ENCODE measurements around the gene REC8.

REC8 gene

DNA sequence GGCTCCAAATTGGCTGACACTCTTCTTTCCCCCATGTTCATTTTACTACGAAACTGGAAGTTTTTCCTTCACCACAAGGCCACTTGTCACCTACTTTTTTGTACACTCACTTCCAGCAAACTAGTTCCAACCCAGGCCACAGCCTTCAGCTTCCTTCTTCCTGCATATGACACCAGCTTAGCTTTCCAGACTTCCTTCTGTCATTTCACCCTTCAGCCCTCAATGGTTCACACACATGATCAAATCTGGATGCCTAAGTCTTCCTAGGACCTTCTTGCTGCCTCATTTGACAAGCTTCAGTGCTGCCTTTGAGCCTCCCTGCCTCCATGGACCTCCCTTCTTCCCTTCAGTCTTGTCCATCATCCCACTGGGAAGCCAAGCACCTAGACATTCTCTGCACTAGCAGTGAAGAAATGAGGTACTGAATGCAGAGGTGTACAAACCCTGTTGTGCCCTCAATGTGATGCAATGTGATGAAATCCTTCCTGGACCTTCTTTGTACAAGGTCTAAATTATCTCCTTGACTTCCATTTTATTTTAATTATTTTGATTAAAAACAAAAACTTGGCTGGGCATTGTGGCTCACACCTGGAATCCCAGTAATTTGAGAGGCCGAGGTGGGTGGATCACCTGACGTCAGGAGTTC, 4.3 kb upstream of the REC8 start:
- TF ChIP-seq, protein P1, sequence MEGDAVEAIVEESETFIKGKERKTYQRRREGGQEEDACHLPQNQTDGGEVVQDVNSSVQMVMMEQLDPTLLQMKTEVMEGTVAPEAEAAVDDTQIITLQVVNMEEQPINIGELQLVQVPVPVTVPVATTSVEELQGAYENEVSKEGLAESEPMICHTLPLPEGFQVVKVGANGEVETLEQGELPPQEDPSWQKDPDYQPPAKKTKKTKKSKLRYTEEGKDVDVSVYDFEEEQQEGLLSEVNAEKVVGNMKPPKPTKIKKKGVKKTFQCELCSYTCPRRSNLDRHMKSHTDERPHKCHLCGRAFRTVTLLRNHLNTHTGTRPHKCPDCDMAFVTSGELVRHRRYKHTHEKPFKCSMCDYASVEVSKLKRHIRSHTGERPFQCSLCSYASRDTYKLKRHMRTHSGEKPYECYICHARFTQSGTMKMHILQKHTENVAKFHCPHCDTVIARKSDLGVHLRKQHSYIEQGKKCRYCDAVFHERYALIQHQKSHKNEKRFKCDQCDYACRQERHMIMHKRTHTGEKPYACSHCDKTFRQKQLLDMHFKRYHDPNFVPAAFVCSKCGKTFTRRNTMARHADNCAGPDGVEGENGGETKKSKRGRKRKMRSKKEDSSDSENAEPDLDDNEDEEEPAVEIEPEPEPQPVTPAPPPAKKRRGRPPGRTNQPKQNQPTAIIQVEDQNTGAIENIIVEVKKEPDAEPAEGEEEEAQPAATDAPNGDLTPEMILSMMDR (IDR thresholded peaks at IDR 0.05; ENCODE audit: extremely low read depth, insufficient read depth, missing control alignments): no peak

DNA sequence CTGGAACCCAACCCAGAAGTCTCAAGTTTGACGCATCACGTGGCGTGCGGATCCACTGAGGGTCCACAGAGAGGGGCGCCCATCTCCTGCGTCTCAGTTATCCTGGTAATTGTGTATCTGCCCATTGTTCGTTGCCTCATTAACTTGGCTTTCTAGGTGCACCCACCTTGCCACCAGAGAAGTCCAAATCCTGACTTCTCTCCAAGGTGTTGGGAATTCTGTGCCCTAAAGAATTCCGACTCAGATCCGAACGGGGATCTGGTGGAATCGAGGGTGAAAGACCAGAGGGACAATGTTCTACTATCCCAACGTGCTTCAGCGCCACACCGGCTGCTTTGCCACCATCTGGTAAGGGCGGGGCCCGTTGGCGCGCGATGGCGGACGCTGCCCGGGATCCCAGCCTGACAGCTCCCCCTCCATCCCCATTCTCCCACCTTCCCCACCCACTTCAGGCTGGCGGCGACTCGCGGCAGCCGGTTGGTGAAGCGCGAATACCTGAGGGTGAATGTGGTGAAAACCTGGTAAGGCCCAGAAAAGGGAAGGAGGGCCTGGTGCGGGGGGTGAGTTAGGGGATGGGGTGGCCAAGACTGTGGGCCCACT, 481 bp downstream of the REC8 start:
- no peak for DNase-seq (ENCODE audit: low spot score)
- TF ChIP-seq, protein P1 (IDR thresholded peaks at IDR 0.05; ENCODE audit: extremely low read depth, insufficient read depth, missing control alignments): no peak
- in situ Hi-C loops (cut with MboI; ENCODE audit: low pct_unique_long_range_greater_than_20kb, low sequenced_read_pairs, unreplicated experiment): no loop called here

More for the DNA sequence above, 4.3 kb upstream of the REC8 start:
- in situ Hi-C loops (cut with MboI; ENCODE audit: low pct_unique_long_range_greater_than_20kb, low sequenced_read_pairs, unreplicated experiment): no loop called here
- no peak for DNase-seq (ENCODE audit: low spot score)

DNA sequence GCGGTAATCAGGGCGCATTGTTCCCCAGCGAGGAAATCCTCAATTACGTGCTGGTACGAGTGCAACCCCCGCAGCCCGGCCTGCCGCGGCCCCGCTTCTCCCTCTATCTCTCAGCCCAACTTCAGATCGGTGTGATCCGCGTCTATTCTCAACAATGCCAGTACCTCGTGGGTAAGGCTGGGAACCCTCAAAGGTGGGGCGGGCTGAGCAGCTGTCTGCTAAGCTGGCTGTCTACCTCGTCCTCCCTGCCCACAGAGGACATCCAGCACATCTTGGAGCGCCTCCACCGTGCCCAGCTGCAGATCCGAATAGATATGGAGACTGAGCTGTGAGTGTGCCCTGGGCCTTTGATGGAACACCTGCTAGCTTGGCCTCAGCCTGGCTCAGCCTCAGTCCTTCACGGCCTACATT, 996 bp downstream of the REC8 start:
- in situ Hi-C loops (cut with MboI; ENCODE audit: low pct_unique_long_range_greater_than_20kb, low sequenced_read_pairs, unreplicated experiment): no loop called here
- no peak for DNase-seq (ENCODE audit: low spot score)
- TF ChIP-seq, protein P1 (IDR thresholded peaks at IDR 0.05; ENCODE audit: extremely low read depth, insufficient read depth, missing control alignments): no peak

DNA sequence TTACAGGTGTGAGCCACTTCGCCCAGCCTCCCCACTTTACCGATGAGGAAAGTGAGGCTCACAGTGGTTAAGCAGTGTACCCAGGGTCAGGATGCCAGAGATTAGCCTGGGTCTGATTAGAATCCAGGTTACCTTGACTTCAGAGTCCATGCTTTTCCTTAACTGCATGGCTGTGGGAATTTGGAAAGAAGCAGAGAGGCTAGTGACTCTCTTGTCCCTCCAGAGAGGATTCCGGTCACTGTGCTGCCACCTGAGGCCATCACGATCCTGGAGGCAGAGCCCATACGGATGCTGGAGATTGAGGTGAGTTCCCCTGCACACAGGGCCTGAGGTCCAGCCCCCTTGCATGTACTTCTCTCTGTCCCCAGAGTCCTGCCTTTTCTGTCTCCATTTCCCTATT, 4.7 kb downstream of the REC8 start:
- TF ChIP-seq, protein P1 (IDR thresholded peaks at IDR 0.05; ENCODE audit: extremely low read depth, insufficient read depth, missing control alignments): no peak
- DNase-seq (ENCODE audit: low spot score): no peak
- in situ Hi-C loops (cut with MboI; ENCODE audit: low pct_unique_long_range_greater_than_20kb, low sequenced_read_pairs, unreplicated experiment): no loop called here

DNA sequence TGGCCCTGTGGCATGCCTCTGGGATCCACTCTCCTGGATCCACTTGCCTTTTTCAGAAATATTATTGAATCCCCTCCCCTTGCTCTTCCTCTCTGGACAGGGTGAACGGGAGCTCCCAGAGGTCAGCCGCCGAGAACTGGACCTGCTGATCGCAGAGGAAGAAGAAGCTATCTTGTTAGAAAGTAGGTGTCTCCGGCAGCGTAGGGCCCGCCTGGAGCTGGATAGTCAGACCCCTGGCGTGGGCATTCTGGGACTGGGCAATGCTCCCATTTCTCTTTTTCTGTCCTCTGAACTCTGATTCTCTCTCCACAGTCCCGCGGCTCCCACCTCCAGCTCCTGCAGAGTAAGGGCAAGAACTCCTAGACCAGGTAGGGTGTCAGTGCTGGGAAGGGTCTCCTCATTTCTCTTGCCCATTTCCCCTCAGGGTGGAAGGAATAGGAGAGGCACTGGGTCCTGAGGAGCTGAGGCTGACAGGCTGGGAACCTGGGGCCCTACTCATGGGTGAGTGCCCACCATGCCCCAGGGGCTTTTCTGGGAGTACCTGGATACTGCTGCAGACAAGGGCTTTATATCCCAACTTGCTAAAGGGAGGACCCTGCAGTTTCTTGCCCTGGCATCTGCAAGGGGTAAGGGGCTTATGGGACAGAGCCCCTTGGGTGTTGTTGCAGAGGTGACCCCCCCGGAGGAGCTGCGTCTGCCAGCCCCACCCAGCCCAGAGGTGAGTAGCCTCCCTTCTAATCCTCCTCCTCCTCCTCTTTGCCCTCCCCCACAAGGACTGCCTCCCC, 5.4 kb downstream of the REC8 start:
- TF ChIP-seq, protein P1 (IDR thresholded peaks at IDR 0.05; ENCODE audit: extremely low read depth, insufficient read depth, missing control alignments): no peak
- in situ Hi-C loops (cut with MboI; ENCODE audit: low pct_unique_long_range_greater_than_20kb, low sequenced_read_pairs, unreplicated experiment): no loop called here
- DNase-seq (ENCODE audit: low spot score): no peak

DNA sequence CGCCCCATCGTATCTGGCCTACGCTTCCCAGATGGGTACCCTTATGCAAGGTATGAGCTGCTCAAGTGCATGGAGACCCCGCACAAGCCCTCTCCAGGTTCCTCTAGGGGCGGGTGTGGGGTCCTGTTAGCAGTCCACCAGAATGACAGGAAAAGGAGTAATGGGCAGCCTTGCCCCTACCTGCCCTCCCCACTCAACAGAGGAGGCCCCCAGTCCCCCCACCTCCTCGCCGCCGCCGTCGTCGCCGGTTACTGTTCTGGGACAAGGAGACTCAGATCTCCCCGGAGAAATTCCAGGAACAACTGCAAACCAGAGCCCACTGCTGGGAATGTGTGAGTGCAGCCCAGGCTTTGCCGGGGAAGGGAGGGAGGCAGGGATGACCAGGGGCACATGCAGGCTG, 6.0 kb downstream of the REC8 start:
- no peak for DNase-seq (ENCODE audit: low spot score)
- in situ Hi-C loops (cut with MboI; ENCODE audit: low pct_unique_long_range_greater_than_20kb, low sequenced_read_pairs, unreplicated experiment): no loop called here
- TF ChIP-seq, protein P1 (IDR thresholded peaks at IDR 0.05; ENCODE audit: extremely low read depth, insufficient read depth, missing control alignments): no peak

Measured in GM13977 (cell line).